Measurements from ENCODE around the gene ITLN1.

DNA sequence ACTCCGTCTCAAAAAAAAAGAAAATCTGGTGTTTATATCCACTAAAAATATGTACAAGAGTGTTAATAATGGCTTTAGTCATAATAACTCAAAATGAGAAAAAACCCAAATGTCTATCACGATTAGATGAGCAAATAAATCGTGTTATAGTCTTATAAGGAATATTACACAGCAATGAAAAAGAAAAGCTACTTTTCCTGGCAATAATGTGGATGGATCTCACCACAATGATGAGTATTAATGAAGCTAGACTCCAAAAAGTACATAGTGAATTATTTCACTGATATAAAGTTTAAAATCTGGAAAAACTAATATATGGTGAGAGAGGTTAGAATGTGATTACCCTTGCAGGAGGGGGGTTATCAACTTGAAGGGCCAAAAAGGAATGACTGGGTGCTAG lies 32.0 kb downstream of the ITLN1 start:
- TF ChIP-seq, protein P1, sequence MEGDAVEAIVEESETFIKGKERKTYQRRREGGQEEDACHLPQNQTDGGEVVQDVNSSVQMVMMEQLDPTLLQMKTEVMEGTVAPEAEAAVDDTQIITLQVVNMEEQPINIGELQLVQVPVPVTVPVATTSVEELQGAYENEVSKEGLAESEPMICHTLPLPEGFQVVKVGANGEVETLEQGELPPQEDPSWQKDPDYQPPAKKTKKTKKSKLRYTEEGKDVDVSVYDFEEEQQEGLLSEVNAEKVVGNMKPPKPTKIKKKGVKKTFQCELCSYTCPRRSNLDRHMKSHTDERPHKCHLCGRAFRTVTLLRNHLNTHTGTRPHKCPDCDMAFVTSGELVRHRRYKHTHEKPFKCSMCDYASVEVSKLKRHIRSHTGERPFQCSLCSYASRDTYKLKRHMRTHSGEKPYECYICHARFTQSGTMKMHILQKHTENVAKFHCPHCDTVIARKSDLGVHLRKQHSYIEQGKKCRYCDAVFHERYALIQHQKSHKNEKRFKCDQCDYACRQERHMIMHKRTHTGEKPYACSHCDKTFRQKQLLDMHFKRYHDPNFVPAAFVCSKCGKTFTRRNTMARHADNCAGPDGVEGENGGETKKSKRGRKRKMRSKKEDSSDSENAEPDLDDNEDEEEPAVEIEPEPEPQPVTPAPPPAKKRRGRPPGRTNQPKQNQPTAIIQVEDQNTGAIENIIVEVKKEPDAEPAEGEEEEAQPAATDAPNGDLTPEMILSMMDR (IDR thresholded peaks at IDR 0.05), result no peak
- no peak for TF ChIP-seq POLR2A (IDR thresholded peaks at IDR 0.05)
- no peak for TF ChIP-seq POLR2AphosphoS5 (IDR thresholded peaks at IDR 0.05)

Data from transverse colon (tissue), 4 donors.